T-cell (primary cell): ENCODE data around the gene SREBF2. TPM values are rescaled to one million over a fixed set of nuclear protein-coding genes. Genes with fewer than 3 reads are reported as not detected.

ENCODE experiments used
- ATAC-seq, 4 experiments: fragments of 200-7000 bp in 3 of 4; fragments of 150-1000 bp in 1 of 4; cut with Tn5 transposase; replicated peaks in 1 of 4; 1 replicate in 3 of 4; 2 replicates in 1 of 4; pipeline ENCODE4 v1.10.0; 2021; ENCODE audit warnings: moderate library complexity in 3 of 4, mild to moderate bottlenecking in 2 of 4, moderate number of reproducible peaks in 1 of 4
- CTCF ChIA-PET, 2 donors: fragments of 300-600 bp; sonication (Branson Sonifier 250); formaldehyde crosslinking; loops; one replicate each; lab custom pipeline; 2022; ENCODE audit warnings: antibody characterized with exemption in 2 of 2; lab: Charles Lee
- POLR2A ChIA-PET, 2 donors: fragments of 300-600 bp; sonication (Branson Sonifier 250); formaldehyde crosslinking; loops; one replicate each; lab custom pipeline; 2022; ENCODE audit warnings: antibody characterized with exemption in 2 of 2; lab: Charles Lee
- DNase-seq, 35 experiments: peaks; one replicate each; pipeline versions ENCODE4 v3.0.0 to v3.0.0-alpha.2; 2013 to 2023
- H3K27ac ChIP-seq: one replicate; pipeline ENCODE4 v1.5.1; 2013; ENCODE audit warnings: low read length
- H3K27me3 ChIP-seq, 2 experiments: replicated peaks in 1 of 2; 1 replicate in 1 of 2; 2 replicates in 1 of 2; pipeline versions ENCODE4 v1.6.1 to v1.7.0; 2013; ENCODE audit warnings: low read length in 1 of 2, mixed read lengths in 1 of 2; ENCODE audit not compliant: control insufficient read depth in 2 of 2, insufficient read depth in 2 of 2; ENCODE audit errors: extremely low read depth in 1 of 2
- H3K36me3 ChIP-seq, 2 donors: 1 replicate in 1 of 2; 2 replicates in 1 of 2; pipeline versions ENCODE4 v1.6.1 to v1.7.0; 2013; ENCODE audit warnings: low read length in 1 of 2; ENCODE audit not compliant: control insufficient read depth in 2 of 2, insufficient read depth in 1 of 2; ENCODE audit errors: extremely low read depth in 1 of 2
- H3K4me1 ChIP-seq, 2 experiments: 1 replicate in 1 of 2; 2 replicates in 1 of 2; pipeline versions ENCODE4 v1.6.1 to v1.7.0; 2013; ENCODE audit warnings: low read length in 2 of 2, mixed read lengths in 1 of 2; ENCODE audit not compliant: insufficient read depth in 2 of 2, control insufficient read depth in 1 of 2; ENCODE audit errors: extremely low read depth in 1 of 2
- H3K4me3 ChIP-seq, 2 donors: 1 replicate in 1 of 2; 2 replicates in 1 of 2; pipeline versions ENCODE4 v1.5.1 to v1.7.0; 2013; ENCODE audit warnings: mild to moderate bottlenecking in 2 of 2, low read length in 1 of 2, moderate library complexity in 1 of 2; ENCODE audit not compliant: control insufficient read depth in 1 of 2; ENCODE audit errors: extremely low read depth in 1 of 2
- H3K9me3 ChIP-seq: 2 replicates; pipeline ENCODE4 v1.7.0; 2013
- H3K27ac Mint-ChIP-seq, 2 donors: one replicate each; pipeline ENCODE4 v1.8.0; 2020 to 2021; ENCODE audit warnings: mild to moderate bottlenecking in 2 of 2, mixed read lengths in 2 of 2
- H3K27me3 Mint-ChIP-seq, 2 donors: one replicate each; pipeline ENCODE4 v1.8.0; 2021 to 2022; ENCODE audit warnings: mixed read lengths in 2 of 2
- H3K36me3 Mint-ChIP-seq: one replicate; pipeline ENCODE4 v1.8.0; 2021; ENCODE audit warnings: mixed read lengths
- H3K4me1 Mint-ChIP-seq, 3 donors: one replicate each; pipeline ENCODE4 v1.8.0; 2020 to 2022; ENCODE audit warnings: mixed read lengths in 3 of 3, mild to moderate bottlenecking in 1 of 3
- H3K4me3 Mint-ChIP-seq, 3 donors: one replicate each; pipeline ENCODE4 v1.8.0; 2020 to 2022; ENCODE audit warnings: mild to moderate bottlenecking in 3 of 3, mixed read lengths in 3 of 3, moderate library complexity in 3 of 3
- H3K9me3 Mint-ChIP-seq, 3 donors: one replicate each; pipeline ENCODE4 v1.8.0; 2020 to 2022; ENCODE audit warnings: mixed read lengths in 3 of 3
- WGBS: methylation state at CpG from one replicate; pipeline ENCODE4 v1.1.5; 2013; ENCODE audit warnings: missing lambda C conversion rate; ENCODE audit not compliant: insufficient coverage; 5-methylcytosine and 5-hydroxymethylcytosine counted together
- total RNA-seq, 35 experiments: library from RNA in 6 of 35; stranded (reverse) in 6 of 35; fragments of 120-200 nt in 1 of 35; gene quantifications; one replicate each; pipeline versions ENCODE4 v1.2.1 to v1.2.4 and lab custom pipeline; 2013 to 2026

Gene SREBF2
- total RNA-seq, 5 donors from 2014 or later (not counting 1 experiment from before 2014, with no cell fraction given) = 71.9 to 128 (median 112) TPM

DNA sequence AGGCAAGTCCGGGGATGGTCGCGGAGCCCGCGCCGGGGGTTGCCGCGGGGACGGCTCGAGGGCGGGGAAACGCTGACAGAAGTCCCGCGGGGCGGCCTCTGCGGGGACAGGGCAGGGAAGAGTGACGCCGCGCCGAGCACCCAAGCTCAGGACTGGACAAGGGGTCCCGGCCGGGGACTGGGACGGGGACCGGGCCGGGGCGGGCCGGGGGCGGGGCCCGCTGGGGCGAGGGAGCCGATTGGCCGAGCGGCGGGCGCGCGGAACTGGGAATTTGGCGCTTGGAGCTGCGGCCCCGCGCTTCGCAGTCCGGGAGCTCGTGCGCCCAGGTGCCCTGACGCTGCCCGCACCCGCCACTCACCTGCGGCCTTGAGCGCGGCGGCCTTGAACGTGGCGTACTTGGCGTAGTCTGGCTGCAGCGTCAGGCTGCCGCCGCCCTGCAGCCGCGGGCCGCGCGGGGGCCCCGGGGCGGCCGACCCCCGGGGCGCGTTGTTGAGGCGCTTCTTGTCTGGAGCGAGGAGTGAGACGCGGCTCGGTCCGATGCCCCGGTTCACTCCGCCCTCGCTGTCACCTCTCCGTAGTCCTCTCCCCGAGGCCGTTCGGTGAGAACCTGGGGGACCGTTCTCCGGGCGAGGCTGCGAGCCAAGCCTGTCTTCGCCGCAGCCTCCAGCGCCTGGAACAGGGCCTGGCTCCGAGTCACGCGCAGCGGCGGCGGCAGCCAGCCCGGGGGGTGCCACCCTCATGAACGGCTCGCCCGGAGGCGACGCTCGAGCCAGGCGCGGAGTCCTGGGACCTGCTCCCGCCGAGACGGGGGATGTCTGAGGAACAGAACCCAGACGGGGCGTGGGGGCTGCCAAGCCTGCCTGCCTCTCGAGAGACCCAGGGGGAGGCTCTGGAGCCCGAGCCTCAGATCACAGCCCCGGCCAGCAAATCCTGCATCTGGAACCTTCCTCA is 77.4 kb downstream of the SREBF2 start:
- Histone ChIP-seq H3K36me3 (peaks cover 5% of the 10 kb centered on the region in 2 donors), H3K27me3 (peaks cover 2 to 52% of the 10 kb centered on the region in 2 experiments), H3K4me1 (peaks cover 20 to 48% of the 10 kb centered on the region in 2 experiments), H3K4me3 (peak overlapping the region; percentile 35 to 64), H3K27ac (no peak overlapping the region), H3K9me3 (no peaks in the 10 kb centered on the region)
- H3K9me3 Mint-ChIP-seq = no peaks in the 10 kb centered on the region
- H3K27ac Mint-ChIP-seq = no peak overlapping the region
- H3K4me3 Mint-ChIP-seq = peak overlapping the region; percentile 39 to 74 (median 55)
- peaks cover 6% of the 10 kb centered on the region for H3K36me3 Mint-ChIP-seq
- DNase-seq = peak in 15 of 35 experiments; percentile 3 to 59 (median 34)
- peaks cover 30 to 33% (median 31%) of the 10 kb centered on the region in 3 donors for H3K4me1 Mint-ChIP-seq
- ATAC-seq = peak; percentile 39 to 51 (median 46)
- POLR2A ChIA-PET = no interaction called here
- 2% methylated on average over 111 of the region's 112 CpGs for WGBS
- CTCF ChIA-PET = interaction anchor here in 1 of 2 donors (0.5 to 1.0 kb wide), 2 partner anchors 15 to 221 kb away, joined by 3 to 5 read pairs; no protein-coding TSS in a partner anchor
- peaks cover 27 to 31% of the 10 kb centered on the region in 2 donors for H3K27me3 Mint-ChIP-seq

DNA sequence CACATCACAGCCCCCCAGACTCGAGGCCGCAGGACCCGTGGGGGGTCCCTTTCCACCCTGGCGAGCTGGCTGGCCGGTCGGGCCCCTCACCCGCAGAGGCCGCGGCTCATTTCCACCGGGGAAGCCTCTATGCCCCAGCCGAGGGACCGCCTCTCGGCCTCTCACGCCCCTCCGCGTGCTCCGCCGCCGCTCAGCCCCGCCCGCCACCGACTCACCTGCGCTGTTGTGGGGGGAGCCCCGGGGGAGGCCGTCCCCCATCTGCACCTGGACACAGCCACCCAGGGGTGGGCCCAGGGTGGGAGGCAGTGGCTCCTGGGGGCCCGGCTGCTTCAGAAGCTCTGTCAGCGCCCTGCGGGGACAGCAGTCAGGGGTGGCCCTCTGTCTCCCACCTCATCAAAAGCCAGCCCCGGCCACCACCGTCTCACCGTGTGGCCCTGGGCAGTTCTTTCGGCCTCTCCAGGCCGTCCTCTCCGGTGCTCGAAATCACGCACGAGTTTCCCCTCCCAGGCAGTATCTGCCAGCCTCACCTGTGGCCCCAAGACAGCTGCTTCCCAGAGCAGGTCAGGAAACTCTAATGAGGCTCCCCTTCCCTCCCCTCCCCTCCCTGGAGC is 78.2 kb downstream of the SREBF2 start:
- Mint-ChIP-seq H3K27ac (no peak overlapping the region), H3K27me3 (peaks cover 28 to 38% of the 10 kb centered on the region in 2 donors), H3K9me3 (no peaks in the 10 kb centered on the region), H3K36me3 (no peaks in the 10 kb centered on the region), H3K4me1 (peaks cover 33 to 40% (median 35%) of the 10 kb centered on the region in 3 donors), H3K4me3 (peak overlapping the region; percentile 60 to 74 (median 61))
- CTCF ChIA-PET = no interaction called here
- H3K27me3 ChIP-seq = peaks cover 7 to 60% of the 10 kb centered on the region in 2 experiments
- peaks cover 0 to 3% of the 10 kb centered on the region in 2 donors for H3K36me3 ChIP-seq
- WGBS = 12% methylated on average over 37 of the region's 37 CpGs
- H3K4me1 ChIP-seq = peaks cover 21 to 53% of the 10 kb centered on the region in 2 experiments
- ATAC-seq = peak in 1 of 4 experiments; percentile 22
- H3K9me3 ChIP-seq = no peaks in the 10 kb centered on the region
- no peak overlapping the region for H3K27ac ChIP-seq
- H3K4me3 ChIP-seq = peak overlapping the region; percentile 35 to 64
- POLR2A ChIA-PET = interaction anchor here in 1 of 2 donors (0.5 to 1.0 kb wide), 2 partner anchors 28 to 29 kb away, joined by 3 to 7 read pairs; no protein-coding TSS in a partner anchor
- DNase-seq = peak in 4 of 35 experiments; percentile 16 to 37 (median 31)

DNA sequence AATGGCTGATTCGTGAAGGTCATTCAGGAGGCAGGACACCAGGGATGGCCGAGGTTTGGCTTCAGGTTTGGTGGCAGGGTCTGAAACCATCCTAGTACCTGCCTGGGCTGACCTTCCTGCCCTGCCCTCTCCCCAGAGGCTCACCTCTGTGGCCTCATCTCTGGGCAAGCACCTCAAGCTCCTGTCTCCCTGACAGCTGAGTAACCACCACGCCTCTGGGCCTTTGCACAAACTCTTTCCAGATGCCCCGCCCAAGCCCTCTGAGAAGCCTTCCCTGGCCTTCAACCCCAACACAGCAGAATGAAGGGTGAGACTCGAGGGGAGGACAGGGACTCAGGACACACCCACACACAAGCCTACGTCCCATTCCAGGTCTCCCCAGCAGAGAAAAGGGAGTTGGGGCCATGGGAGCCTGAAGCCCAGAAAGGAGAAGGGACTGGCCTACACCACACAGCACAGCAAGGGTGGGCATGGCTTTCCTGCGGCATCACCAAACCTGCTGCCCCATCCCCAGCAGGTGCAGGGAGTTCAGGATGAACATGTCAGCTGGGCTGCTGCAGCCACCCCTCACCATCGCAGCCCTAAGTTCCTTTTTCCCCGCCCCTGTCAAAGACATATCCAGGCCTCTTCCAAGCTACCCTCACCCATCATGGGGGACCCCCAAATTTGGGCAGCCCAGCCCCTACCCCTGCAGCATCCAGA is 79.6 kb downstream of the SREBF2 start:
- no peak for ATAC-seq
- WGBS = 72% methylated on average over 7 of the region's 9 CpGs
- POLR2A ChIA-PET = interaction anchor here in 1 of 2 donors (0.6 kb wide), 1 partner anchor 100 kb away, joined by 13 read pairs; no protein-coding TSS in a partner anchor
- H3K36me3 Mint-ChIP-seq = no peaks in the 10 kb centered on the region
- no peaks in the 10 kb centered on the region for H3K9me3 Mint-ChIP-seq
- DNase-seq = no peak
- Histone ChIP-seq H3K36me3 (peaks cover 0 to 3% of the 10 kb centered on the region in 2 donors), H3K27me3 (peaks cover 11 to 70% of the 10 kb centered on the region in 2 experiments), H3K27ac (no peak overlapping the region), H3K4me3 (no peak overlapping the region), H3K9me3 (no peaks in the 10 kb centered on the region), H3K4me1 (peaks cover 21 to 53% of the 10 kb centered on the region in 2 experiments)
- H3K4me3 Mint-ChIP-seq = peak overlapping the region in 2 of 3 donors; percentile 24 to 60
- peaks cover 33 to 42% (median 35%) of the 10 kb centered on the region in 3 donors for H3K4me1 Mint-ChIP-seq
- H3K27me3 Mint-ChIP-seq = peaks cover 31 to 47% of the 10 kb centered on the region in 2 donors
- CTCF ChIA-PET = interaction anchor here in 1 of 2 donors (0.6 kb wide), 2 partner anchors 41 to 44 kb away, joined by 5 to 8 read pairs; no protein-coding TSS in a partner anchor
- peak overlapping the region in 1 of 2 donors; percentile 22 for H3K27ac Mint-ChIP-seq

DNA sequence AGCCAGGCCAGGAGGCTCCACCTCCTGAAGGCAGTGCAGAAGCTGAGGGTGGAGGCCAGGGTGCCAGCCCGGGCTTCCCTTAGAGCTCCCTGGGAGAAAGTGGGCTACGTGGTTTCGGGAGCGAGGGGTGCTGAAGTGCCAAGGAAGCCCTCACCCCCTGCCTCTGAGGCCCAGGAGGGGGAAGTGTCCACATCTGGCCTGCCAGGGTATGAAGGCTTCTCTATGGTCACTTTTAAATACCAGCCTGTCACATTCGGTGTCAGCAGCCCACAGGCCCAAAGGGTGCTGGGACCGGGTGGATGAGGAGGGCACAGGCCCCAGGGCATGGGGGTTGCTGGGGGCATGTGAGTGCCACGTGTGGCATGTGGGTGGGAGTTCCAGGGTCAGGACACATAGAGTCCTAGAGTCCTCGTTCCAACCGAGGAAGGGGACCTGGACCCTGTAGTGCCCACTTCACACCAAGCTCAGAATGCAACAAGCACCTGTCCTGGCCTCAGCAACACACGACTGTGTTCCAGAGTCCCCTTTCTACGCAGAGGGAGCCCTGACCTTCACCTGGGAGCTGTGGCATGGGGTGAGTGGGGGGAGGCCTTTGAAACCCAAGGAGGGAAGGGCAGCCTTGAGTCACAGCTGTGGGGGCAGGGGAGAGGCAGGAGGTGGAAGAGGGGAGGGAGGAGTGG is 80.3 kb downstream of the SREBF2 start:
- ATAC-seq = no peak
- no peaks in the 10 kb centered on the region for H3K36me3 ChIP-seq
- Mint-ChIP-seq H3K4me3 (peak overlapping the region; percentile 34 to 60 (median 37)), H3K27ac (no peak overlapping the region), H3K27me3 (peaks cover 31 to 47% of the 10 kb centered on the region in 2 donors), H3K9me3 (no peaks in the 10 kb centered on the region), H3K4me1 (peaks cover 31 to 39% (median 32%) of the 10 kb centered on the region in 3 donors), H3K36me3 (no peaks in the 10 kb centered on the region)
- H3K9me3 ChIP-seq = no peaks in the 10 kb centered on the region
- no peak for DNase-seq
- H3K4me3 ChIP-seq = no peak overlapping the region
- peaks cover 11 to 77% of the 10 kb centered on the region in 2 experiments for H3K27me3 ChIP-seq
- CTCF ChIA-PET = interaction anchor here in 1 of 2 donors (0.6 kb wide), 2 partner anchors 16 to 41 kb away, joined by 3 to 5 read pairs; no protein-coding TSS in a partner anchor
- peaks cover 21 to 53% of the 10 kb centered on the region in 2 experiments for H3K4me1 ChIP-seq
- POLR2A ChIA-PET = interaction anchor here in 1 of 2 donors (0.6 kb wide), 1 partner anchor 101 kb away, joined by 13 read pairs; no protein-coding TSS in a partner anchor
- H3K27ac ChIP-seq = no peak overlapping the region
- WGBS = 69% methylated on average over 8 of the region's 11 CpGs

DNA sequence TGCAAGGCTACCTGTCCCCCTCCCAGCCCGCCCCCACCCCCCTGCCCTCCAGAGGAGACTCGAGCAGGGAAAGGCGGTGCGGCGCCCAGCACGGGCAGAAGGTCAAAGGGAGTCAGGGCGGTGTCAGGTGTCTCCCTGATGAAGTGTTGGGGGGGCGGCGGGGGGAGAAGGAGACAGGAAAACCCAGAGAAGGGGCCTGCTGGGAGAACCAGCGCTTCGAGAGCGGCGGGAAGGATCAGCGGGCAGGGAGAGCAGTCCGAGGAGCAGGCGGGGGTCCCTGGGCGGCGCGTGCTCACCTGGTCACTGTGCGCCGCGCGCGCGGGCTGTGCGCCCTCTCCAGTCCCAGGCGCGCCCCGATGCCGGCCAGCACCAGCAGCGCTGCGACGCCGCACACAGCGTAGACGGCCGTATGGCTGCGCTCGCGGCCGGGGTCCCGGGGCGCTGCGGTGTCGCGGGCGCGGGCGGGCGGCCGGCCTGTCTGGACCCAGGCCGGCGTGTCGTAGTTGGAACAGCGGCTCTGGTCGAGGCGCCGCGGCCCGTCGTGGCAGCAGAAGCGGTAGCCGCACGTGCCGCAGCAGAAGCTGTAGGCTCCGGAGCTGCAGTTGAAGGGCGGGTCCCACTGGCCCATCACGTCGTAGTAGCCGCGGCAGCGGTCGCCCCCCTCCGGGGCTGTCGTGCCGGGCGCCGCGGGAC is 81.1 kb downstream of the SREBF2 start:
- Histone ChIP-seq H3K4me1 (peaks cover 15 to 53% of the 10 kb centered on the region in 2 experiments), H3K4me3 (peak overlapping the region in 1 of 2 donors; percentile 35), H3K9me3 (no peaks in the 10 kb centered on the region), H3K27ac (no peak overlapping the region), H3K27me3 (peaks cover 11 to 80% of the 10 kb centered on the region in 2 experiments), H3K36me3 (no peaks in the 10 kb centered on the region)
- no peak overlapping the region for H3K27ac Mint-ChIP-seq
- WGBS = 7% methylated on average over 73 of the region's 79 CpGs
- no peak for DNase-seq
- ATAC-seq = peak in 1 of 4 experiments; percentile 7
- peak overlapping the region in 1 of 3 donors; percentile 60 for H3K4me3 Mint-ChIP-seq
- H3K9me3 Mint-ChIP-seq = no peaks in the 10 kb centered on the region
- no peaks in the 10 kb centered on the region for H3K36me3 Mint-ChIP-seq
- H3K27me3 Mint-ChIP-seq = peaks cover 27 to 44% of the 10 kb centered on the region in 2 donors
- peaks cover 27 to 36% (median 27%) of the 10 kb centered on the region in 3 donors for H3K4me1 Mint-ChIP-seq
- ChIA-PET CTCF (interaction anchor here in 1 of 2 donors (1.3 kb wide), 1 partner anchor 26 kb away, joined by 5 read pairs; no protein-coding TSS in a partner anchor), POLR2A (no interaction called here)
